K562 (cell line): Measurements from ENCODE around the gene OBSCN. TPM values are rescaled to one million over a fixed set of nuclear protein-coding genes. Genes with fewer than 3 reads are reported as not detected.

ENCODE experiments used
- FOXK2 ChIP-seq, 2 experiments: fragments of 450-650 bp; IDR thresholded peaks in 1 of 2; conservative IDR thresholded peaks in 1 of 2; 2 replicates each; pipeline ENCODE4 v1.6.1; 2016; ENCODE audit warnings: low read depth in 2 of 2, mild to moderate bottlenecking in 1 of 2
- FOXM1 ChIP-seq, 2 experiments: fragments of 450-650 bp in 1 of 2; sonication (generic) in 1 of 2; formaldehyde crosslinking in 1 of 2; IDR thresholded peaks; 2 replicates each; pipeline versions ENCODE4 v1.6.1 to v1.9.0; 2017 to 2022; ENCODE audit warnings: low read depth in 2 of 2, mild to moderate bottlenecking in 2 of 2, missing genetic modification reagents in 1 of 2, moderate library complexity in 1 of 2
- HLTF ChIP-seq: fragments of 450-650 bp; IDR thresholded peaks from 2 replicates; pipeline ENCODE4 v1.6.1; 2016
- LCOR ChIP-seq: sonication (generic); formaldehyde crosslinking; IDR thresholded peaks from 2 replicates; pipeline ENCODE4 v1.8.0; 2022; ENCODE audit warnings: mild to moderate bottlenecking, missing genetic modification reagents
- NFXL1 ChIP-seq: fragments of 450-650 bp; formaldehyde crosslinking; IDR thresholded peaks from 2 replicates; pipeline ENCODE4 v1.4.0; 2021; ENCODE audit warnings: mild to moderate bottlenecking
- ZC3H4 ChIP-seq: sonication (generic); formaldehyde crosslinking; IDR thresholded peaks from 2 replicates; pipeline ENCODE4 v1.9.0; 2021; ENCODE audit warnings: missing genetic modification reagents, borderline replicate concordance
- ZNF407 ChIP-seq: fragments of 450-650 bp; IDR thresholded peaks from 2 replicates; pipeline ENCODE4 v1.6.1; 2016; ENCODE audit warnings: low read depth
- polyA plus RNA-seq, 8 experiments: library from polyadenylated mRNA; depleted of rRNA in 4 of 8; stranded (reverse) in 5 of 8; unstranded in 3 of 8; fragments of >200 nt; fragmentation: Nextera tagmentation in 2 of 8; fragmentation: Illumina TruSeq in 1 of 8; extraction: Ambion mirVana in 2 of 8; extraction: Trizol in 1 of 8; gene quantifications; 2 replicates each; pipeline versions ENCODE4 v1.2.1 to v1.2.3, GENCODE V29; 2011 to 2014; ENCODE audit warnings: inconsistent platforms in 1 of 8, missing spikeins in 1 of 8
- total RNA-seq, 7 experiments: library from RNA; depleted of rRNA in 6 of 7; stranded (reverse); fragments of >200 nt in 6 of 7; fragmentation: Illumina TruSeq in 2 of 7; extraction: Trizol in 2 of 7; gene quantifications; 2 replicates each; pipeline versions ENCODE4 v1.2.1 to v1.2.3, GENCODE V29; 2011 to 2021; ENCODE audit warnings: low replicate concordance in 1 of 7
- TF ChIP-seq, protein P1 (sequence below), 2 experiments: fragments of 450-650 bp; IDR thresholded peaks; 2 replicates each; pipeline ENCODE4 v1.6.1; 2016; ENCODE audit warnings: mild to moderate bottlenecking in 2 of 2, borderline replicate concordance in 1 of 2, low read depth in 1 of 2, moderate library complexity in 1 of 2
- TF ChIP-seq, protein P2 (sequence below): fragments of 450-650 bp; conservative IDR thresholded peaks from 2 replicates; pipeline ENCODE4 v1.6.1; 2016; ENCODE audit warnings: missing genetic modification characterization, low read depth, mild to moderate bottlenecking, missing compliant biosample characterization, moderate library complexity

OBSCN gene
- total and polyA plus RNA-seq, 9 of the 15 experiments (the other 6 are each of a cell fraction or from before 2014, with no cell fraction given), result 0.18 to 19.7 (median 3.6) TPM

- TF ChIP-seq, protein P1, sequence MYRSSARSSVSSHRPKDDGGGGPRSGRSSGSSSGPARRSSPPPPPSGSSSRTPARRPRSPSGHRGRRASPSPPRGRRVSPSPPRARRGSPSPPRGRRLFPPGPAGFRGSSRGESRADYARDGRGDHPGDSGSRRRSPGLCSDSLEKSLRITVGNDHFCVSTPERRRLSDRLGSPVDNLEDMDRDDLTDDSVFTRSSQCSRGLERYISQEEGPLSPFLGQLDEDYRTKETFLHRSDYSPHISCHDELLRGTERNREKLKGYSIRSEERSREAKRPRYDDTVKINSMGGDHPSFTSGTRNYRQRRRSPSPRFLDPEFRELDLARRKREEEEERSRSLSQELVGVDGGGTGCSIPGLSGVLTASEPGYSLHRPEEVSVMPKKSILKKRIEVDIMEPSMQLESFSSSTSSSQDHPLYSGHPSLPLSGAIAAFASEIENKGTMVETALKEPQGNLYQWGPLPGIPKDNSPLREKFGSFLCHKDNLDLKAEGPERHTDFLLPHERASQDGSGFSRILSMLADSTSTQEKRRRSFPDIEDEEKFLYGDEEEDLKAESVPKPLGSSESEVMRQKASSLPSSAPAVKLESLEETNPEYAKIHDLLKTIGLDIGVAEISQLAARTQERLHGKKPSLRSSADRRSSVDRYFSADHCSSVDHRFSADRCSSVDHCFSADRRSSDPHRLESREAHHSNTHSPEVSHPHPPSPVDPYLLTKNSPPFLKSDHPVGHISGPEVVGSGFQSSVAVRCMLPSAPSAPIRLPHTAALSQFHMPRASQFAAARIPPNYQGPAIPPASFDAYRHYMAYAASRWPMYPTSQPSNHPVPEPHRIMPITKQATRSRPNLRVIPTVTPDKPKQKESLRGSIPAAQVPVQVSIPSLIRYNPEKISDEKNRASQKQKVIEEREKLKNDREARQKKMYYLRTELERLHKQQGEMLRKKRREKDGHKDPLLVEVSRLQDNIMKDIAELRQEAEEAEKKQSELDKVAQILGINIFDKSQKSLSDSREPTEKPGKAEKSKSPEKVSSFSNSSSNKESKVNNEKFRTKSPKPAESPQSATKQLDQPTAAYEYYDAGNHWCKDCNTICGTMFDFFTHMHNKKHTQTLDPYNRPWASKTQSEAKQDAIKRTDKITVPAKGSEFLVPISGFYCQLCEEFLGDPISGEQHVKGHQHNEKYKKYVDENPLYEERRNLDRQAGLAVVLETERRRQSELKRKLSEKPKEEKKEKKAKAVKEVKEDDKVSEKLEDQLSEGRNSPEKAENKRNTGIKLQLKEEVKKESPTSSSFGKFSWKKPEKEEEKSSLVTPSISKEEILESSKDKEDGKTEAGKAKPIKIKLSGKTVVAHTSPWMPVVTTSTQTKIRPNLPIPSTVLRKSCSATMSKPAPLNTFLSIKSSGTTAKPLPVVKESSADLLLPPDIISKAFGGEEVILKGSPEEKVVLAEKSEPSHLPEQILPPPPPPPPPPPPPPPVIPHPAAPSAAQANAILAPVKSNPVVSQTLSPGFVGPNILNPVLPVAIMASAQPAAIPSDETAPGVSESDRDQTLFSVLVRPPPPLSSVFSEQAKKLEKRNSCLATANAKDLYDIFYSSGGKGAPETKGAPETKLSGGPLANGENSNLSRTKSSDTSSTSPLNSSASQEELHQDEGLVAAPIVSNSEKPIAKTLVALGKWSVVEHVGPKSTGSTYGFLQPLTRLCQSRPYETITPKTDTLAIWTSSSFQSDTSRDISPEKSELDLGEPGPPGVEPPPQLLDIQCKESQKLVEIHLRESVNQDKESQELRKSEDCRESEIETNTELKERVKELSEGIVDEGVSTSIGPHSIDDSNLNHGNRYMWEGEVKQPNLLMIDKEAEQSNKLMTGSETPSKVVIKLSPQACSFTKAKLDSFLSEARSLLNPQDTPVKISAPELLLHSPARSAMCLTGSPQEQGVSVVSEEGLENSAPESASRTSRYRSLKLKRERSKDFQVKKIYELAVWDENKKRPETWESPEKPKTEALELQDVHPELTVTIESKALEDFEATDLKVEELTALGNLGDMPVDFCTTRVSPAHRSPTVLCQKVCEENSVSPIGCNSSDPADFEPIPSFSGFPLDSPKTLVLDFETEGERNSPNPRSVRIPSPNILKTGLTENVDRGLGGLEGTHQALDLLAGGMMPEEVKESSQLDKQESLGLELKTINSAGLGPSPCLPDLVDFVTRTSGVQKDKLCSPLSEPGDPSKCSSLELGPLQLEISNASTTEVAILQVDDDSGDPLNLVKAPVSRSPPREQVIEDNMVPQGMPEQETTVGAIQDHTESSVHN (IDR thresholded peaks at IDR 0.05; ENCODE audit: borderline replicate concordance in 1 of 2, low read depth in 1 of 2), result 0 out of 4 replicates have a peak, but pooled peaks of 1 of the 2 experiments have one; percentile 49
- TF ChIP-seq, protein P2, sequence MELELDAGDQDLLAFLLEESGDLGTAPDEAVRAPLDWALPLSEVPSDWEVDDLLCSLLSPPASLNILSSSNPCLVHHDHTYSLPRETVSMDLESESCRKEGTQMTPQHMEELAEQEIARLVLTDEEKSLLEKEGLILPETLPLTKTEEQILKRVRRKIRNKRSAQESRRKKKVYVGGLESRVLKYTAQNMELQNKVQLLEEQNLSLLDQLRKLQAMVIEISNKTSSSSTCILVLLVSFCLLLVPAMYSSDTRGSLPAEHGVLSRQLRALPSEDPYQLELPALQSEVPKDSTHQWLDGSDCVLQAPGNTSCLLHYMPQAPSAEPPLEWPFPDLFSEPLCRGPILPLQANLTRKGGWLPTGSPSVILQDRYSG (tag), result no peak
- TF ChIP-seq LCOR (CRISPR knock-in tag), result no peak
- no peak for TF ChIP-seq NFXL1 (CRISPR knock-in tag)
- peak; percentile 86; the same call in 1 of the 2 replicates for TF ChIP-seq HLTF
- TF ChIP-seq FOXK2 (conservative IDR thresholded peaks at IDR 0.05 in 1 of 2, IDR thresholded peaks at IDR 0.05 in 1 of 2; ENCODE audit: low read depth in 2 of 2), result peak; percentile 90 to 93
- no peak for TF ChIP-seq ZC3H4
- 0 out of 2 replicates have a peak, but pooled peaks have one; percentile 35 for TF ChIP-seq FOXM1 (IDR thresholded peaks at IDR 0.05; ENCODE audit: low read depth)
- no peak for TF ChIP-seq FOXM1 (CRISPR knock-in tag; IDR thresholded peaks at IDR 0.05; ENCODE audit: low read depth)
- TF ChIP-seq ZNF407, result no peak
Measured at GRCh38 chr1:228198977-228199590, 8.8 kb upstream of the OBSCN start (continued).
